Measurements from ENCODE around the gene SCEL. TPM values are rescaled to one million over a fixed set of nuclear protein-coding genes. Genes with fewer than 3 reads are reported as not detected.

The SCEL gene
- polyA plus RNA-seq, 1 donor from 2014 or later = 0.24 TPM

DNA sequence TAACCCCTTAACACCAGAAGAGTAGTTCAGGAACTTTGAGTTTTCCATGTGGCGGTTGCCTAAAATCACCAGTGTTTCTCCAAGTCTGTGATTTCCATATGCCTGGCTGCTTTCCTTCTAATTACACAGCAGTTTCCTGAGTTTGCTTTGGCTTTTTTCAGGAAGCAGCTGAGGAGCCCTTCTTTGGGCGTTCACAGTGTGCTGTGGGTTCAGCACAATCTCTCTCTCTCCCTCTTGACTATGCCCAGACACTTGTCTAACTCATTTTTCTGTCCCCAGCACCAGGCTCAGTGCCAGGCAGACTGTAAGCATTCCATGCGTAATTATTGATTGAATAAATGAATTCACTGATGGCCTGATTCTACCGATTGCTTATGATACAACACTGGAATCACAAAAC, 19.7 kb downstream of the SCEL start:
- TF ChIP-seq MXI1 (conservative IDR thresholded peaks at IDR 0.05; ENCODE audit: poor library complexity, severe bottlenecking) = no peak
- TF ChIP-seq CTCF (IDR thresholded peaks at IDR 0.05; ENCODE audit: poor library complexity, severe bottlenecking) = no peak
- no peak for TF ChIP-seq TAF1 (IDR thresholded peaks at IDR 0.05; ENCODE audit: low read depth)
- TF ChIP-seq POLR2AphosphoS5 (IDR thresholded peaks at IDR 0.05) = no peak
- TF ChIP-seq RAD21 (conservative IDR thresholded peaks at IDR 0.05) = no peak
- TF ChIP-seq EP300 (conservative IDR thresholded peaks at IDR 0.05; ENCODE audit: poor library complexity, severe bottlenecking) = no peak
- TF ChIP-seq SMC3 (conservative IDR thresholded peaks at IDR 0.05; ENCODE audit: poor library complexity) = no peak
- TF ChIP-seq EZH2 (IDR thresholded peaks at IDR 0.05; ENCODE audit: borderline replicate concordance, insufficient read depth, low read length, poor library complexity, severe bottlenecking) = no peak
- TF ChIP-seq, protein P1, sequence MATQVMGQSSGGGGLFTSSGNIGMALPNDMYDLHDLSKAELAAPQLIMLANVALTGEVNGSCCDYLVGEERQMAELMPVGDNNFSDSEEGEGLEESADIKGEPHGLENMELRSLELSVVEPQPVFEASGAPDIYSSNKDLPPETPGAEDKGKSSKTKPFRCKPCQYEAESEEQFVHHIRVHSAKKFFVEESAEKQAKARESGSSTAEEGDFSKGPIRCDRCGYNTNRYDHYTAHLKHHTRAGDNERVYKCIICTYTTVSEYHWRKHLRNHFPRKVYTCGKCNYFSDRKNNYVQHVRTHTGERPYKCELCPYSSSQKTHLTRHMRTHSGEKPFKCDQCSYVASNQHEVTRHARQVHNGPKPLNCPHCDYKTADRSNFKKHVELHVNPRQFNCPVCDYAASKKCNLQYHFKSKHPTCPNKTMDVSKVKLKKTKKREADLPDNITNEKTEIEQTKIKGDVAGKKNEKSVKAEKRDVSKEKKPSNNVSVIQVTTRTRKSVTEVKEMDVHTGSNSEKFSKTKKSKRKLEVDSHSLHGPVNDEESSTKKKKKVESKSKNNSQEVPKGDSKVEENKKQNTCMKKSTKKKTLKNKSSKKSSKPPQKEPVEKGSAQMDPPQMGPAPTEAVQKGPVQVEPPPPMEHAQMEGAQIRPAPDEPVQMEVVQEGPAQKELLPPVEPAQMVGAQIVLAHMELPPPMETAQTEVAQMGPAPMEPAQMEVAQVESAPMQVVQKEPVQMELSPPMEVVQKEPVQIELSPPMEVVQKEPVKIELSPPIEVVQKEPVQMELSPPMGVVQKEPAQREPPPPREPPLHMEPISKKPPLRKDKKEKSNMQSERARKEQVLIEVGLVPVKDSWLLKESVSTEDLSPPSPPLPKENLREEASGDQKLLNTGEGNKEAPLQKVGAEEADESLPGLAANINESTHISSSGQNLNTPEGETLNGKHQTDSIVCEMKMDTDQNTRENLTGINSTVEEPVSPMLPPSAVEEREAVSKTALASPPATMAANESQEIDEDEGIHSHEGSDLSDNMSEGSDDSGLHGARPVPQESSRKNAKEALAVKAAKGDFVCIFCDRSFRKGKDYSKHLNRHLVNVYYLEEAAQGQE (IDR thresholded peaks at IDR 0.05; ENCODE audit: borderline replicate concordance) = no peak
- Histone ChIP-seq H3K9me2 (ENCODE audit: insufficient read depth, low read length) (no peaks in the 10 kb centered on the region), H3K27me3 (ENCODE audit: insufficient read depth, low read depth, low read length) (no peaks in the 10 kb centered on the region)

GRCh38 chr13:77558016-77558415, 22.5 kb downstream of the SCEL start:
- Histone ChIP-seq H4K20me1 (ENCODE audit: insufficient read depth) (no peaks in the 10 kb centered on the region), H3K9me3 (ENCODE audit: low read length) (no peaks in the 10 kb centered on the region), H3F3A (ENCODE audit: insufficient read depth, low read length, poor library complexity, severe bottlenecking) (no peaks in the 10 kb centered on the region), H2AFZ (ENCODE audit: low read depth, low read length) (no peak overlapping the region), H3K4me2 (ENCODE audit: low read length) (no peak overlapping the region), H3K27ac (ENCODE audit: low read length) (no peak overlapping the region), H3K36me3 (ENCODE audit: insufficient read depth, low read length) (no peaks in the 10 kb centered on the region), H3K27me3 (ENCODE audit: insufficient read depth, low read depth, low read length) (no peaks in the 10 kb centered on the region), H3K79me2 (replicated peaks; ENCODE audit: insufficient read depth, low read length) (no peaks in the 10 kb centered on the region), H3K9me2 (ENCODE audit: insufficient read depth, low read length) (no peaks in the 10 kb centered on the region), H3K4me3 (ENCODE audit: low read length) (no peak overlapping the region), H3K9ac (ENCODE audit: low read length) (no peak overlapping the region)
- no peak for TF ChIP-seq EP300 (conservative IDR thresholded peaks at IDR 0.05; ENCODE audit: poor library complexity, severe bottlenecking)
- no peak for TF ChIP-seq POLR2AphosphoS5 (IDR thresholded peaks at IDR 0.05)
- no peak for TF ChIP-seq RAD21 (conservative IDR thresholded peaks at IDR 0.05)
- TF ChIP-seq, protein P1 (IDR thresholded peaks at IDR 0.05; ENCODE audit: borderline replicate concordance) = no peak
- TF ChIP-seq SMC3 (conservative IDR thresholded peaks at IDR 0.05; ENCODE audit: poor library complexity) = no peak
- no peak for TF ChIP-seq TAF1 (IDR thresholded peaks at IDR 0.05; ENCODE audit: low read depth)
- no peak for TF ChIP-seq EZH2 (IDR thresholded peaks at IDR 0.05; ENCODE audit: borderline replicate concordance, insufficient read depth, low read length, poor library complexity, severe bottlenecking)
- TF ChIP-seq CTCF (IDR thresholded peaks at IDR 0.05; ENCODE audit: poor library complexity, severe bottlenecking) = no peak

More for the DNA sequence above, 19.7 kb downstream of the SCEL start:
- no peak overlapping the region for H2AFZ ChIP-seq (ENCODE audit: low read depth, low read length)
- H3F3A ChIP-seq (ENCODE audit: insufficient read depth, low read length, poor library complexity, severe bottlenecking) = no peaks in the 10 kb centered on the region
- H4K20me1 ChIP-seq (ENCODE audit: insufficient read depth) = no peaks in the 10 kb centered on the region
- no peak overlapping the region for H3K4me2 ChIP-seq (ENCODE audit: low read length)
- H3K36me3 ChIP-seq (ENCODE audit: insufficient read depth, low read length) = no peaks in the 10 kb centered on the region
- H3K79me2 ChIP-seq (replicated peaks; ENCODE audit: insufficient read depth, low read length) = no peaks in the 10 kb centered on the region
- no peaks in the 10 kb centered on the region for H3K9me3 ChIP-seq (ENCODE audit: low read length)
- no peak overlapping the region for H3K4me3 ChIP-seq (ENCODE audit: low read length)
- no peak overlapping the region for H3K9ac ChIP-seq (ENCODE audit: low read length)
- no peak overlapping the region for H3K27ac ChIP-seq (ENCODE audit: low read length)
